Esophagus (tissue), 2 donors: Measurements from ENCODE around the gene FAH. TPM values are rescaled to one million over a fixed set of nuclear protein-coding genes. Genes with fewer than 3 reads are reported as not detected.
"Not testable (repeated sequence)": the region's sequence is repeated elsewhere in the genome, so short reads cannot be mapped to it uniquely, and the experiment has no call there.

ENCODE experiments used
- H3K27ac ChIP-seq, 2 donors: one replicate each; pipeline ENCODE4 v1.5.1; 2013; ENCODE audit warnings: low read depth in 2 of 2, mild to moderate bottlenecking in 2 of 2, inconsistent platforms in 1 of 2, low read length in 1 of 2, moderate library complexity in 1 of 2
- H3K27me3 ChIP-seq, 2 donors: one replicate each; pipeline ENCODE4 v1.6.1; 2013; ENCODE audit warnings: low read length in 2 of 2, control low read depth in 1 of 2, mild to moderate bottlenecking in 1 of 2; ENCODE audit not compliant: insufficient read depth in 2 of 2, control insufficient read depth in 1 of 2
- H3K36me3 ChIP-seq, 2 donors: one replicate each; pipeline ENCODE4 v1.6.1; 2013; ENCODE audit warnings: low read length in 1 of 2; ENCODE audit not compliant: control insufficient read depth in 2 of 2, insufficient read depth in 2 of 2
- H3K4me1 ChIP-seq, 2 donors: one replicate each; pipeline ENCODE4 v1.6.1; 2013; ENCODE audit warnings: low read length in 1 of 2; ENCODE audit not compliant: control insufficient read depth in 2 of 2, insufficient read depth in 2 of 2
- H3K4me3 ChIP-seq, 2 donors: one replicate each; pipeline ENCODE4 v1.5.1; 2013; ENCODE audit warnings: low read length in 2 of 2, mild to moderate bottlenecking in 2 of 2, low read depth in 1 of 2, moderate library complexity in 1 of 2
- H3K9me3 ChIP-seq, 2 donors: one replicate each; pipeline ENCODE4 v1.6.1; 2013; ENCODE audit warnings: mild to moderate bottlenecking in 2 of 2, low read depth in 1 of 2, low read length in 1 of 2, moderate library complexity in 1 of 2; ENCODE audit not compliant: control insufficient read depth in 2 of 2, insufficient read depth in 1 of 2
- WGBS, 2 donors: extraction: QIAGEN DNeasy Blood & Tissue Kit; methylation state at CpG; one replicate each; pipeline ENCODE4 v1.1.7; 2013; 5-methylcytosine and 5-hydroxymethylcytosine counted together
- polyA plus RNA-seq, 2 donors: library from polyadenylated mRNA; stranded (reverse); fragments of 200-250 nt; gene quantifications; one replicate each; pipeline ENCODE4 v1.2.3, GENCODE V29; 2013
- donor health status: healthy with polysubstance abuse.
- donor health status: Bipolar disorder and iron deficiency.

FAH gene
- polyA plus RNA-seq, 2 donors, result 13.8 to 15.9 TPM

DNA sequence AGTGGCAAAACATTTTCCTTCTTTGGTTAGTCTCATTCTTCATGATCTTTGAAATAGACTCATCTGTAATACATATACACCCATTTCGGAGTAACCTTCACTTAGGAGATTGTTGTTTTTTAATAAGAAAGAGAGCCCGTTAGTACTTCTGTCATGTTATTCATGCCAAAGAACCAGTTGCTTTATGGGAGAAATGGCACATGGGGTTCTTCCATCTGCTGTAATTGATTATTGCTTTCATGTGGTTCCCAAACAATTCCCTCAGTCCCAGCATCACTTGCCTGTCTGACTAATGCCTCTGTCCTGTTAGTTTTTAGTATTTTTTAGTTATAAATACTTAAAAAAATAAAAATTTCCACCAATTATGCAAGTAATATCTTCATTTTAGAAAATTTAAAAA is 33.8 kb upstream of the FAH start:
- Histone ChIP-seq H3K27me3 (no peaks in the 10 kb centered on the region), H3K4me3 (no peak overlapping the region), H3K4me1 (no peaks in the 10 kb centered on the region), H3K9me3 (no peaks in the 10 kb centered on the region), H3K36me3 (peaks cover 0 to 2% of the 10 kb centered on the region in 2 donors), H3K27ac (no peak overlapping the region)
- WGBS, 2 donors, result 91 to 95% methylated on average over 2 of the region's 2 CpGs

DNA sequence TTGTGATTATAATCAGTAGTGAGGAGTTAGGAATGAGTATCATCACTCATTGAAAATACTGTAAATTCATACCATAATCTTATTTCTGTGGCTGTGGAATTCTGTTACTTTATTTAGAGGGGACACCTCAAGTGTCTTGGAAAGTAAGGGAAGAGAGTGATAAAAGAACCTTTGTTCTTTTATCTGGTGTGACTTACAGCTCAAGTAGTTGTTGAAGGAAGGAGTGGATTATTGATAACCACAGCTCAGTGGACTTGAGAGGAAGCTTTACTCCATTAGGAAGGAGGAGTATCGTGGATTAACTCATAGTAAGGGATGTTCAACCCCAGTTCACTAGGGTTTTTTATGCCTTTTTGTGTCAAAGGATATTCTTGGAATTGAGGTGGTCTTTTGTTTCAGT is 32.2 kb upstream of the FAH start:
- Histone ChIP-seq H3K27me3 (no peaks in the 10 kb centered on the region), H3K27ac (no peak overlapping the region)

GRCh38 chr15:80121546-80121945 is 31.3 kb upstream of the FAH start:
- Histone ChIP-seq H3K27ac (no peak overlapping the region), H3K36me3 (peaks cover 0 to 2% of the 10 kb centered on the region in 2 donors), H3K27me3 (no peaks in the 10 kb centered on the region), H3K4me1 (no peaks in the 10 kb centered on the region), H3K4me3 (no peak overlapping the region), H3K9me3 (no peaks in the 10 kb centered on the region)
- 86 to 92% methylated on average over 4 of the region's 4 CpGs for WGBS, 2 donors

More for the DNA sequence above, 32.2 kb upstream of the FAH start:
- Histone ChIP-seq H3K36me3 (peaks cover 0 to 2% of the 10 kb centered on the region in 2 donors), H3K9me3 (no peaks in the 10 kb centered on the region), H3K4me3 (no peak overlapping the region), H3K4me1 (no peaks in the 10 kb centered on the region)
- 88 to 92% methylated on average over 1 of the region's 1 CpG for WGBS, 2 donors

- H3K4me3 ChIP-seq, result no peak overlapping the region
- no peaks in the 10 kb centered on the region for H3K27me3 ChIP-seq
- H3K27ac ChIP-seq, result no peak overlapping the region
- no peaks in the 10 kb centered on the region for H3K4me1 ChIP-seq
- WGBS, 2 donors, result 93 to 94% methylated on average over 6 of the region's 6 CpGs
- H3K9me3 ChIP-seq, result no peaks in the 10 kb centered on the region
- H3K36me3 ChIP-seq, result peaks cover 0 to 2% of the 10 kb centered on the region in 2 donors
These were observed 29.8 kb upstream of the FAH start for GRCh38 chr15:80123034-80123433.

DNA sequence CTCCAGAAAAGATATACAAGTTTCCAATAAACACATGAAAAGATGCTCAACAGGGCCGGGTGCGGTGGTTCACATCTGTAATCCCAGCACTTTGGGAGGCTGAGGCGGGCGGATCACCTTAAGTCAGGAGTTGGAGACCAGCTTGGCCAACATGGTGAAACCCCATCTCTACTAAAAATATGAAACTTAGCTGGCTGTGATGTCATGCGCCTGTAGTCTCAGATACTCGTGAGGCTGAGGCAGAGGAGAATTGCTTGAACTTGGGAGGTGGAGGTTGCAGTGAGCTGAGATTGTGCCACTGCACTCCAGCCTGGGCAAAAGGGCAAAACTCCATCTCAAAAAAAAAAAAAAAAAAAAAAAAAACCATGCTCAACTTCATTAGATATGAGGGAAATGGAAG is 25.5 kb upstream of the FAH start:
- H3K4me1 ChIP-seq, H3K9me3 ChIP-seq, H3K27me3 ChIP-seq, H3K4me3 ChIP-seq, H3K36me3 ChIP-seq, H3K27ac ChIP-seq: not testable (repeated sequence)
- WGBS, 2 donors, result 97% methylated on average over 6 of the region's 6 CpGs

GRCh38 chr15:80127911-80128310 is 24.9 kb upstream of the FAH start:
- Histone ChIP-seq H3K9me3 (no peaks in the 10 kb centered on the region), H3K4me3 (no peak overlapping the region), H3K36me3 (peaks cover 0 to 2% of the 10 kb centered on the region in 2 donors), H3K4me1 (no peaks in the 10 kb centered on the region), H3K27me3 (no peaks in the 10 kb centered on the region), H3K27ac (no peak overlapping the region)
- 77 to 79% methylated on average over 2 of the region's 2 CpGs for WGBS, 2 donors

GRCh38 chr15:80132382-80132781 is 20.4 kb upstream of the FAH start:
- H3K4me1 ChIP-seq, result no peaks in the 10 kb centered on the region
- no peak overlapping the region for H3K4me3 ChIP-seq
- no peaks in the 10 kb centered on the region for H3K27me3 ChIP-seq
- H3K9me3 ChIP-seq, result no peaks in the 10 kb centered on the region
- no peak overlapping the region for H3K27ac ChIP-seq
- peaks cover 0 to 2% of the 10 kb centered on the region in 2 donors for H3K36me3 ChIP-seq
- 95 to 100% methylated on average over 3 of the region's 3 CpGs for WGBS, 2 donors

GRCh38 chr15:80136854-80137253 is 15.9 kb upstream of the FAH start:
- H3K36me3 ChIP-seq, result peaks cover 0 to 2% of the 10 kb centered on the region in 2 donors
- no peaks in the 10 kb centered on the region for H3K27me3 ChIP-seq

GRCh38 chr15:80138961-80139360 is 13.8 kb upstream of the FAH start:
- no peak overlapping the region for H3K4me3 ChIP-seq
- H3K27me3 ChIP-seq, result no peaks in the 10 kb centered on the region
- H3K9me3 ChIP-seq, result no peaks in the 10 kb centered on the region
- peaks cover 0 to 2% of the 10 kb centered on the region in 2 donors for H3K36me3 ChIP-seq
- no peaks in the 10 kb centered on the region for H3K4me1 ChIP-seq
- WGBS, 2 donors, result 87 to 91% methylated on average over 3 of the region's 3 CpGs
- no peak overlapping the region for H3K27ac ChIP-seq

More at GRCh38 chr15:80136854-80137253, 15.9 kb upstream of the FAH start:
- H3K9me3 ChIP-seq, result no peaks in the 10 kb centered on the region
- H3K4me1 ChIP-seq, result no peaks in the 10 kb centered on the region
- H3K27ac ChIP-seq, result no peak overlapping the region
- H3K4me3 ChIP-seq, result no peak overlapping the region
- 67 to 75% methylated on average over 3 of the region's 3 CpGs for WGBS, 2 donors

- Histone ChIP-seq H3K27ac (no peak overlapping the region), H3K4me1 (no peaks in the 10 kb centered on the region), H3K36me3 (no peaks in the 10 kb centered on the region), H3K27me3 (no peaks in the 10 kb centered on the region), H3K9me3 (no peaks in the 10 kb centered on the region), H3K4me3 (no peak overlapping the region)
- 88 to 94% methylated on average over 4 of the region's 4 CpGs for WGBS, 2 donors
These were observed 11.9 kb upstream of the FAH start for GRCh38 chr15:80140909-80141308.
